HT1080 (cell line): ENCODE measurements around the gene AFAP1. TPM values are rescaled to one million over a fixed set of nuclear protein-coding genes. Genes with fewer than 3 reads are reported as not detected.

Source experiments
- DNase-seq: peaks from one replicate; pipeline ENCODE4 v3.0.0-alpha.2; 2015; ENCODE audit warnings: low read depth
- total RNA-seq: library from RNA; depleted of rRNA; stranded (reverse); fragments of >200 nt; shearing (Covaris generic); gene quantifications from 2 replicates; pipeline ENCODE4 v1.2.3, GENCODE V29; 2014

Gene AFAP1
- total RNA-seq, 1 experiment from 2014 or later: 11.3 TPM

- DNase-seq: no peak
Measured at GRCh38 chr4:7740866-7741525, 198.7 kb downstream of the AFAP1 start.

GRCh38 chr4:7739918-7740865 lies 199.5 kb downstream of the AFAP1 start:
- DNase-seq: no peak

DNA sequence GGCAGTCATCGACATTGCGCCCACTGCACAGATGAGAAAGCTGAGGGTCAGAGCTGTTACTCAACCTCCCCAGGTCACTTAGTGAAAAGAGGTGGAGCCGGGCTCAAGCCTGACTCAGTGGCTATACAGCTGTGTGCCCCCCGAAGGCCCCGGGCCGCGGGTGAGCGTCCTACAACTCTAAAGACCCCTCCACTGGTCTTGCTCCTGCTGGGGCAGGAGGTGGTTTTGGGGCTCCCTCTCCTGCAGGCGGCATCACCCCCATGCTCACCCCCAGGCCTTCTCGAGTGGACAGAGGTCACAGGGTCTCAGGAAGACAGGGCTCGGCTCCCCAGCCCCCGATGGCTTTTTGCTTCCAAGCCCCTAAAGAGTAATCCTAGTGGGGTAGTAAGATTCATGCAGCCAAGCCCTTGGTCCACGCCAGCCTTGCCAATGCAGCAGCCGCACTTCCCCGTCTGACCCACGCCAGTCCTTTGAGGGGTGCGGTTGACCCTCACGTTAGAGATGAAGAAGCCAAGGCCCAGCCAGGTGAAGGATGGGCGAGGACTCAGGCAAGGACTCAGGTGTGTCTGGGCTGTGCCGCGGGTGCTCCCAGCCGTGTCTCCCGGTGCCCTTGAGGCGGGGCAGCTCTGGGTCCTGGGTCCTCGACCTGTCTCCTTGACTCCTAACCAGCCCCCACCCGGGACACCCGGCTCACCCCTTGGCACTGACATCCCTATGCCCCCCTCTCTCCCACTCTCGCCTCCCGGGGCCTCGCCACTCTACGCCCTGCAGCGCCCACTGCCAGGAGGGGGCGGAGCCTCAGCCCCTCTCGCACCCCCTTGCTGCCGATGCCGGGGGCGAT lies 200.4 kb downstream of the AFAP1 start:
- no peak for DNase-seq

- DNase-seq: no peak
Measured at GRCh38 chr4:7738458-7739076, 201.1 kb downstream of the AFAP1 start.

GRCh38 chr4:7737752-7738457 lies 201.8 kb downstream of the AFAP1 start:
- no peak for DNase-seq

GRCh38 chr4:7737268-7737645 lies 202.4 kb downstream of the AFAP1 start:
- DNase-seq: no peak

GRCh38 chr4:7736436-7737267 lies 203.0 kb downstream of the AFAP1 start:
- peak; percentile 65 for DNase-seq

DNA sequence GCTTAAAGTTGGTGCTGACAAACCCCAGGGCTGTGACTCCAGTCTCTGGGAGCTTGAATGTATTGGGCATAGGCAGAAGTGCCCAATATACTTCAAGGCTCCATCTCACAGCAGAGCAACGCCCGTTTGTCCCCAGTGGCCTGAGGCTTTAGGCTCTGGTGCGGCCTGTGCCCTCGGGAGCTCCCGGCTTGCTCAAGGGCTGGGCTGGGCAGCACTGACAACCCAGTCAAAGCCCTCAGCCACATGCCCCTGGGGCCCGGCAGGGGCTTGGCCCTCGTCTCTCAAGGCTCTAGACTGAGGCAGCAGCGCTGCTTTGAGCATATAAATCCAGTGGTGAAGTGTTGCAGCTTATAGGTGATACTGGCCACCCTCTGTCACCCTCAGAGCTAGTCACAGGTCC lies 203.7 kb downstream of the AFAP1 start:
- DNase-seq: no peak

GRCh38 chr4:7735395-7735794 lies 204.3 kb downstream of the AFAP1 start:
- no peak for DNase-seq

- no peak for DNase-seq
Measured at GRCh38 chr4:7734651-7735260, 204.9 kb downstream of the AFAP1 start.

DNA sequence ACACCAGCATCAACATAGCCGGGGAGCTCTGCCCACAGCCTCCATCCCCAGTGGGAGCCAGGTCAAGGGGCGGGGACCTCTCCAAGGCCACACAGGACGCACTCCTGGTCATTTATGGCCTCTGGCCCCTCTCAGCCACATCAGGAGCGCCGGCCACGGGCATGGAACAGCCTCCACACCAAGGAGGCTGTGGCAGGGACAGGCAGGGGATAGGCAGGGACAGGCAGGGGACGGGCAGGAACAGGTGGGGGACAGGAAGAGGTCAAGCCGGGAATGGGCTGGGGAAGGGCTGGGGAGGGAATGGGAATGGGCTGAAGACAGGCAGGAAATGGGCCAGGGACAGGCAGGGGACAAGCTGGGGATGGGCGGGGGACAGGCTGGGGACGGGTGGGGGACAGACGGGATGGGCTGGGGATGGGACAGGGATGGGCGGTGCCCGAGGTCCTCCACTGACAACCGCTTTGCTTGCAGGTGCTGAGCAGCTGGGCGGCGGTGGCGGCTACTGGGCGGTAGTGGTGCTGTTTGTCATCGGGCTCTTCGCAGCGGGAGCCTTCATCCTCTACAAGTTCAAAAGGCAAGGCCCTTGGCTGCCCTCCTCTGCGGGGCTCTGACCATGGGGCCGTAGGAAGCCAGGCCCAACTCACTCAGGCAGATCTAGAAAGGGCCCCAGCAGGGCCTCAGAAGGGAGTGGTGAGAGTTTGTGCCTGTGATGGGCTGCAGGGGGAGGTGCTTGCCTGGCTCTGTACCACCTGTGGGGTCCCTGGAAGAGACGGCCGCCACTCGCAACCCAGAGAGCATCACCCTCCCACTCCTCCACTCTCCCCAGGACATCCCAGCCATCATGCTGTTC lies 205.6 kb downstream of the AFAP1 start:
- DNase-seq: no peak

DNA sequence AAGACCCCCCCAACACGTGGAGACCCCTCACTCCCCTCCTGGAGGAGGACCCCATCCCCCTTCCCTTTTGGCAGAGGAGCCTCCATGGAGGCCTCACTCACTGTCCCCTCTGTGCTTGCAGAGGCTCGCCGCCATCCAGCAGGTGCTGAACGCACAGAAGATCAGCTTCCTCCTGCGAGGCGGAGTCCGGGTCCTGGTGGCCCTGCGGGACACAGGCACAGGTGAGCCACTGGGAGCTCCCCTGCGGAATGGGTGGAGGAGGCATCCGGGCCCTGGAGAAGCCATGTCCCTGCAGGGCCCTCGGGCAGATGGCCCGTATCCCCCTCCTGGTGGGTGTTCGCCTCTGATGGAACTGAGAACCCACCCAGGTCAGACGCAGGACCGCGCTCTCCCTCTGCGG lies 206.5 kb downstream of the AFAP1 start:
- DNase-seq: no peak

DNA sequence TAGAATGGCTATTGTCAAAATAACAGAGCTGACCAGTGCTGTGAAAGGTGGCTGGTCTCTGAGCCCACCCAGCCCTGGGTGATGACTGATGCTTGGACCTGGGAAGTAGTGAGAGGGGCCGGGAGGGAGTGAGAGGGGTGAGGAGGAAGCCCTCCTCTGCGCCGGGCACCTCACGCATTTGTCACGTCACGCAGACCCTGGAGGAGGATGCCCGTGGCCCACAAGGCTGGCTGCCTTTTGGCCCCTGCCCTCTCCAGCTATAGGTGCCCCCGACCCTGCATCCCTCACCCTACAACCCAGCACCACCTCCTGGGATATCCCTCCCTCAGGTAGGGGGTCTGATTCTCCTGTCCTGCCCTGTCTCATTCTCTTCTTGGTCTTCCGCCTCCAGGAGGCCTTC lies 207.4 kb downstream of the AFAP1 start:
- DNase-seq: no peak

DNA sequence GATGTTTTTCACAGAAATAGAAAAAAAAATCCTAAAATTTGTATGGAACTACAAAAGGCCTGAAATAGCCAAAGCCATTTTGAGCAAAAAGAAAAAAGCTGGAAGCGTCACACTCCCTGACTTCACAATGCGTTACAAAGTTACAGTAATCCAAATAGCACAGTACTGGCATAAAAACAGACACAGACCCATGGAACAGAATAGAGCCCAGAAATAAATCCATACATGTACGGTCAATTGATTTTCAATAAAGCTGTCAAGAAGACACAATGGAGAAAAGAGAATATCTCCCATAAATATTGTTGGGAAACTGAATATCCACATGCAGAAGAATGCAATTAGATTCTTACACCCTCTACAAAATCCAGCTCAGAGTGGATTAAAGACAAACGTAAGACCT lies 208.2 kb downstream of the AFAP1 start:
- no peak for DNase-seq

DNA sequence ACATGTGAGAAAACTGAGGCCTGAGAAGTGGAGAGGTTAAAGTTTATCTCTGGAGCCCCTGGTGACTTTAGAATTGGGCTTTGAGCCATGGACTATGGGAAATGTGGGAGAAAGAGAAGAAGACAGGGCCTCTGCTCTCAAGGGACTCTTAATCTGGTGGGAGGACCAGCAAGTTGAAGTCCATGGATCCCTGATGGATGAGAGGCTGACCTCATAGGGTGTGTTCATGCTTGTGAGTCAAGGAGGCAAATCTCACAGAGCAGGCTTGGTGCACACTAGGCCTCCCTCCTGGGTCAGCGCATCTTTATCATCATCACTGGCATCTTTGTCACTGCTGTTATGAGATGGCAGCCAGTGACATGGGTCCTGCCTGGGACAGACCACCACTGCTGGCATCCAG lies 211.9 kb downstream of the AFAP1 start:
- no peak for DNase-seq

GRCh38 chr4:7726665-7727413 lies 212.8 kb downstream of the AFAP1 start:
- no peak for DNase-seq

DNA sequence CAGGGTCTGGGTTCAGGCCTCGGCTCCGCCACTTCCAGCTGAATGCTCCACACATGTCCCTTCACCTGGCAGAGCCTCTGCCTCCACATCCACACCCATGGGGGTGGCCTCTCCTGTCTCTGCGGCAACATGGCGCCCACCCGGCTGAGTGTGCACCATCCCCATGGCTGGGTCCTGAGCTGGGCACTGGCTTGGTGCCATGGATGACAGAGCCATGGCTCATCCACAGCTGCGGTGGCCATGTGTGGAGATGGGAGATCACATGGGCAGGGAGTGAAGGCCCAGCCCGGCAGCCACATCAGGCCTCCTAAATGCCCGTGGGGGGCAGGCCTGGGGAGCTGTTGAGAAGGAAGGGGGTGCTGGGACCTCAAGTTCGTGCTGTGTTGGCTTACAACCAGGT lies 213.7 kb downstream of the AFAP1 start:
- peak; percentile 87 for DNase-seq

DNA sequence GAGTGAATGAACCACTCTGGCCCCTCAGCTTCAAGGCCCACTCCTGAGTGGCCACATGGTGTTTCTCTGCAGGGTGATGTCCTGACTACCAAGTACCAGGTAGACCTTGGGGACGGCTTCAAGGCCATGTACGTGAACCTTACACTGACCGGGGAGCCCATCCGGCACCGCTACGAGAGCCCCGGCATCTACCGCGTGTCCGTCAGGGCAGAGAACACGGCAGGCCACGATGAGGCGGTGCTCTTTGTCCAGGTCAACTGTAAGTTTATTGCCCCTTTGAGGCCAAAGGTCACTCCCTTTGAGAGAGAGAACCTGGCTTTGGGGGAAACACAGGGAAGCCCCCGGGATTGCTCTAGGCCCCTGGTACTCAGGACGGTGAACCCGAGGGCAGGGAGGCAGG lies 216.0 kb downstream of the AFAP1 start:
- DNase-seq: no peak
